Measurements from ENCODE around the gene POTEI.
"Not testable (repeated sequence)": the region's sequence is repeated elsewhere in the genome, so short reads cannot be mapped to it uniquely, and the experiment has no call there.

POTEI gene

GRCh38 chr2:130509228-130509627, at the start of gene POTEI:
POTEI (minus strand) TSS chr2:130509328; CDS start chr2:130509235, 93 bp downstream.
- H3K4me3 ChIP-seq (ENCODE audit: low read depth, low read length); DNase-seq (ENCODE audit: low read depth): not testable (repeated sequence)

- not testable (repeated sequence) for DNase-seq (ENCODE audit: low read depth); H3K4me3 ChIP-seq (ENCODE audit: low read depth, low read length)
Observed at GRCh38 chr2:130556441-130556840, 47.3 kb upstream of the POTEI start.

GRCh38 chr2:130554178-130554577, 45.0 kb upstream of the POTEI start:
- not testable (repeated sequence) for DNase-seq (ENCODE audit: low read depth); H3K4me3 ChIP-seq (ENCODE audit: low read depth, low read length)

- H3K4me3 ChIP-seq (ENCODE audit: low read depth, low read length); DNase-seq (ENCODE audit: low read depth): not testable (repeated sequence)
Observed at GRCh38 chr2:130549475-130549874, 40.3 kb upstream of the POTEI start.

- not testable (repeated sequence) for DNase-seq (ENCODE audit: low read depth); H3K4me3 ChIP-seq (ENCODE audit: low read depth, low read length)
Observed at GRCh38 chr2:130548418-130548817, 39.3 kb upstream of the POTEI start.

GRCh38 chr2:130544978-130545377, 35.9 kb upstream of the POTEI start:
- DNase-seq (ENCODE audit: low read depth); H3K4me3 ChIP-seq (ENCODE audit: low read depth, low read length): not testable (repeated sequence)

- H3K4me3 ChIP-seq (ENCODE audit: low read depth, low read length); DNase-seq (ENCODE audit: low read depth): not testable (repeated sequence)
Observed at GRCh38 chr2:130543785-130544528, 34.8 kb upstream of the POTEI start.

GRCh38 chr2:130542789-130543188, 33.7 kb upstream of the POTEI start:
- H3K4me3 ChIP-seq (ENCODE audit: low read depth, low read length); DNase-seq (ENCODE audit: low read depth): not testable (repeated sequence)

- H3K4me3 ChIP-seq (ENCODE audit: low read depth, low read length); DNase-seq (ENCODE audit: low read depth): not testable (repeated sequence)
Observed at GRCh38 chr2:130538271-130538670, 29.1 kb upstream of the POTEI start.

GRCh38 chr2:130536654-130537053, 27.5 kb upstream of the POTEI start:
- H3K4me3 ChIP-seq (ENCODE audit: low read depth, low read length); DNase-seq (ENCODE audit: low read depth): not testable (repeated sequence)

- not testable (repeated sequence) for DNase-seq (ENCODE audit: low read depth); H3K4me3 ChIP-seq (ENCODE audit: low read depth, low read length)
Observed at GRCh38 chr2:130531672-130532071, 22.5 kb upstream of the POTEI start.

GRCh38 chr2:130531225-130531624, 22.1 kb upstream of the POTEI start:
- not testable (repeated sequence) for DNase-seq (ENCODE audit: low read depth); H3K4me3 ChIP-seq (ENCODE audit: low read depth, low read length)

- not testable (repeated sequence) for DNase-seq (ENCODE audit: low read depth); H3K4me3 ChIP-seq (ENCODE audit: low read depth, low read length)
Observed at GRCh38 chr2:130530212-130530611, 21.1 kb upstream of the POTEI start.

GRCh38 chr2:130529545-130529944, 20.4 kb upstream of the POTEI start:
- not testable (repeated sequence) for H3K4me3 ChIP-seq (ENCODE audit: low read depth, low read length); DNase-seq (ENCODE audit: low read depth)

- H3K4me3 ChIP-seq (ENCODE audit: low read depth, low read length); DNase-seq (ENCODE audit: low read depth): not testable (repeated sequence)
Observed at GRCh38 chr2:130527365-130527967, 18.3 kb upstream of the POTEI start.

- DNase-seq (ENCODE audit: low read depth); H3K4me3 ChIP-seq (ENCODE audit: low read depth, low read length): not testable (repeated sequence)
Observed at GRCh38 chr2:130522390-130522789, 13.3 kb upstream of the POTEI start.

GRCh38 chr2:130520992-130521391, 11.9 kb upstream of the POTEI start, which contains the start of gene CFC1B:
CFC1B (plus strand) TSS chr2:130521222; CDS start chr2:130521485, 263 bp downstream.
- not testable (repeated sequence) for DNase-seq (ENCODE audit: low read depth); H3K4me3 ChIP-seq (ENCODE audit: low read depth, low read length)

GRCh38 chr2:130518516-130519106, 9.5 kb upstream of the POTEI start:
- not testable (repeated sequence) for DNase-seq (ENCODE audit: low read depth); H3K4me3 ChIP-seq (ENCODE audit: low read depth, low read length)

- H3K4me3 ChIP-seq (ENCODE audit: low read depth, low read length); DNase-seq (ENCODE audit: low read depth): not testable (repeated sequence)
Observed at GRCh38 chr2:130511747-130512451, 2.8 kb upstream of the POTEI start.

Data from NB4 (cell line).